Measurements from ENCODE around the gene KLHL35.

Gene KLHL35

DNA sequence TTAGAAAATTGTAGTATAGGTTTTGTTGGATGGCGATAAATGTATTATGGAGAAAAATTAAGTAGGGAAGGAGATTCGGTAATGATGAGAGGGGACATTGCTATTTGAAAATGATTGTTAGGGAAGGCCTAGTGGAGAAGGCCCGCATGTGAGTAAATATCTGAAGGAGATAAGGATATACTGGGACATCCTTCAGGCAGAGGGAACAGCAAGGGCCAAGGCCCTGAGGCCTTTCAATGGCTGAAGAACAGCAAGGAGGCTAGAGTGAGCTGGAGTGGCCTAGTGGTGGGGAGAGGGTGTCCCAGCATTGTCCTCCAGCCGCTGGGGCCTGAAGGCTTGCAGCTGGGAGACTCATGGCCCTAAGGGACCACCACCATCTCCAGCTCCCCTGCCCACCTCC lies 58.4 kb downstream of the KLHL35 start:
- DNase-seq (ENCODE audit: low spot score): no peak
- in situ Hi-C loops (cut with MboI; ENCODE audit: low sequenced_read_pairs, unreplicated experiment): no loop called here
- TF ChIP-seq, protein P1, sequence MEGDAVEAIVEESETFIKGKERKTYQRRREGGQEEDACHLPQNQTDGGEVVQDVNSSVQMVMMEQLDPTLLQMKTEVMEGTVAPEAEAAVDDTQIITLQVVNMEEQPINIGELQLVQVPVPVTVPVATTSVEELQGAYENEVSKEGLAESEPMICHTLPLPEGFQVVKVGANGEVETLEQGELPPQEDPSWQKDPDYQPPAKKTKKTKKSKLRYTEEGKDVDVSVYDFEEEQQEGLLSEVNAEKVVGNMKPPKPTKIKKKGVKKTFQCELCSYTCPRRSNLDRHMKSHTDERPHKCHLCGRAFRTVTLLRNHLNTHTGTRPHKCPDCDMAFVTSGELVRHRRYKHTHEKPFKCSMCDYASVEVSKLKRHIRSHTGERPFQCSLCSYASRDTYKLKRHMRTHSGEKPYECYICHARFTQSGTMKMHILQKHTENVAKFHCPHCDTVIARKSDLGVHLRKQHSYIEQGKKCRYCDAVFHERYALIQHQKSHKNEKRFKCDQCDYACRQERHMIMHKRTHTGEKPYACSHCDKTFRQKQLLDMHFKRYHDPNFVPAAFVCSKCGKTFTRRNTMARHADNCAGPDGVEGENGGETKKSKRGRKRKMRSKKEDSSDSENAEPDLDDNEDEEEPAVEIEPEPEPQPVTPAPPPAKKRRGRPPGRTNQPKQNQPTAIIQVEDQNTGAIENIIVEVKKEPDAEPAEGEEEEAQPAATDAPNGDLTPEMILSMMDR (IDR thresholded peaks at IDR 0.05; ENCODE audit: borderline replicate concordance, control extremely low read depth, extremely low read depth, insufficient read depth, missing control alignments): no peak

DNA sequence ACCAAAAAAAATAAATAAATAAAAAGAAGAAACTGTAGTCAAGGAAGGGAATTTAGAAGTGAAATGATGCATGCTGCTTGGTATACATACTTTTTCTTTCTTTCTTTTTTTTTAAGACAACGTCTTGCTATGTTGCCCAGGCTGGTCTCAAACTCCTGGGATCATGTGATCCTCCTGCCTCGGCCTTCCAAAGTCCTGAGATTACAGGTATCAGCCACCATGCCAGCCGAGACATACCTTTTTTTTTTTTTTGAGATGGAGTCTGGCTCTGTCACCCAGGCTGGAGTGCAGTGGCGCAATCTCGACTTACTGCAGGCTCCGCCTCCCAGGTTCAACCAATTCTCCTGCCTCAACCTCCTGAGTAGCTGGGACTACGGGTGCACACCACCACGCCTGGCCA lies 59.8 kb downstream of the KLHL35 start:
- TF ChIP-seq, protein P1 (IDR thresholded peaks at IDR 0.05; ENCODE audit: borderline replicate concordance, control extremely low read depth, extremely low read depth, insufficient read depth, missing control alignments): no peak
- no peak for DNase-seq (ENCODE audit: low spot score)
- in situ Hi-C loops (cut with MboI; ENCODE audit: low sequenced_read_pairs, unreplicated experiment): no loop called here

Measured in GM13976 (cell line).